ENCODE measurements around the gene PTGR2. TPM values are rescaled to one million over a fixed set of nuclear protein-coding genes. Genes with fewer than 3 reads are reported as not detected.

Gene PTGR2
- total RNA-seq, 1 experiment from 2014 or later: 21.8 TPM

DNA sequence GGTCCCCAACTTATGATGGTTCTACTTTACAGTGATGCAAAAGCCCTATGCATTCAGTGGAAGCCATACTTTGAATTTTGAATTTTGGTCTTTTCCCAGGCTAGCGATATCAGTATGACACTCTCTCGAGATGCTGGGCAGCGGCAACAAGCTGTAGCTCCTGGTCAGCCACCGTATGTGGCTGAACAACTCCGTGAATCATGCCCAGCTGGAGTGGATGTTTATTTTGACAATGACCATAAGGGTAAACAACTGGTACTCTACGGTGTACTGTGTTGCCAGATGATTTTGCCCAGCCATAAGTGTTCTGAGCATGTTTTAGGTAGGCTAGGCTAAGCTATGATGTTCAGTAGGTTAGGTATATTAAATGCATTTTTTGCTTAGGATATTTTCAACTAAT lies 26.8 kb downstream of the PTGR2 start:
- no peaks in the 10 kb centered on the region for H3K79me2 ChIP-seq (ENCODE audit: low read depth)
- H4K20me1 ChIP-seq (ENCODE audit: insufficient read depth): no peaks in the 10 kb centered on the region
- H3K9me2 ChIP-seq (ENCODE audit: insufficient read depth): no peaks in the 10 kb centered on the region
- ChIA-PET CTCF (no interaction called here), POLR2A (ENCODE audit: unreplicated experiment) (no interaction called here)
- BruUV-seq (replicated peaks): no TSS peak
- H2AFZ ChIP-seq: no peak overlapping the region
- no peaks in the 10 kb centered on the region for H3K4me1 ChIP-seq (replicated peaks; ENCODE audit: insufficient read depth)
- H3K4me2 ChIP-seq: no peak overlapping the region
- TF ChIP-seq, protein P1, sequence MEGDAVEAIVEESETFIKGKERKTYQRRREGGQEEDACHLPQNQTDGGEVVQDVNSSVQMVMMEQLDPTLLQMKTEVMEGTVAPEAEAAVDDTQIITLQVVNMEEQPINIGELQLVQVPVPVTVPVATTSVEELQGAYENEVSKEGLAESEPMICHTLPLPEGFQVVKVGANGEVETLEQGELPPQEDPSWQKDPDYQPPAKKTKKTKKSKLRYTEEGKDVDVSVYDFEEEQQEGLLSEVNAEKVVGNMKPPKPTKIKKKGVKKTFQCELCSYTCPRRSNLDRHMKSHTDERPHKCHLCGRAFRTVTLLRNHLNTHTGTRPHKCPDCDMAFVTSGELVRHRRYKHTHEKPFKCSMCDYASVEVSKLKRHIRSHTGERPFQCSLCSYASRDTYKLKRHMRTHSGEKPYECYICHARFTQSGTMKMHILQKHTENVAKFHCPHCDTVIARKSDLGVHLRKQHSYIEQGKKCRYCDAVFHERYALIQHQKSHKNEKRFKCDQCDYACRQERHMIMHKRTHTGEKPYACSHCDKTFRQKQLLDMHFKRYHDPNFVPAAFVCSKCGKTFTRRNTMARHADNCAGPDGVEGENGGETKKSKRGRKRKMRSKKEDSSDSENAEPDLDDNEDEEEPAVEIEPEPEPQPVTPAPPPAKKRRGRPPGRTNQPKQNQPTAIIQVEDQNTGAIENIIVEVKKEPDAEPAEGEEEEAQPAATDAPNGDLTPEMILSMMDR (conservative IDR thresholded peaks at IDR 0.05): no peak
- TF ChIP-seq EZH2 (IDR thresholded peaks at IDR 0.05; ENCODE audit: low read depth): no peak
- H3K36me3 ChIP-seq (ENCODE audit: low read depth): no peaks in the 10 kb centered on the region
- intact Hi-C loops (cut with micrococcal nuclease; ENCODE audit: unreplicated experiment): no loop called here
- no peak for DNase-seq
- no peak overlapping the region for H3K4me3 ChIP-seq
- no peak overlapping the region for H3K27ac ChIP-seq
- no peaks in the 10 kb centered on the region; the same call in 1 of the 2 replicates for H3F3A ChIP-seq (ENCODE audit: insufficient read depth, low read depth)
- 0 out of 2 replicates have a peak, but pooled peaks cover 3% of the 10 kb centered on the region for H3K9me3 ChIP-seq (ENCODE audit: insufficient read depth, low read depth)
- no peaks in the 10 kb centered on the region for H3K27me3 ChIP-seq (ENCODE audit: insufficient read depth, low read depth)

DNA sequence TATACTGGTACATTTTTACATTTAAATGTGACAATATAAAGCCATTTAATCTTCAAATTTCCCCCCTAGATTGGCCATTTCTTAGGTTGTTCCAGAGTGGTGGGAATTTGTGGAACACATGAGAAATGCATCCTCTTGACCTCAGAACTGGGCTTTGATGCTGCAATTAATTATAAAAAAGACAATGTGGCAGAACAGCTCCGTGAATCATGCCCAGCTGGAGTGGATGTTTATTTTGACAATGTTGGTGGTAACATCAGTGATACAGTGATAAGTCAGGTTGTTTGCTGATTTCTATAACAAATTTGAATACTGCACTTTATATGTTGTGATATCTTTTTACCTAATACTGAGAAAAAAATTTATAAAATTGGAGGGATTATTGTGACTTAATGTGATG lies 27.4 kb downstream of the PTGR2 start:
- POLR2A ChIA-PET (ENCODE audit: unreplicated experiment): no interaction called here
- CTCF ChIA-PET: no interaction called here

DNA sequence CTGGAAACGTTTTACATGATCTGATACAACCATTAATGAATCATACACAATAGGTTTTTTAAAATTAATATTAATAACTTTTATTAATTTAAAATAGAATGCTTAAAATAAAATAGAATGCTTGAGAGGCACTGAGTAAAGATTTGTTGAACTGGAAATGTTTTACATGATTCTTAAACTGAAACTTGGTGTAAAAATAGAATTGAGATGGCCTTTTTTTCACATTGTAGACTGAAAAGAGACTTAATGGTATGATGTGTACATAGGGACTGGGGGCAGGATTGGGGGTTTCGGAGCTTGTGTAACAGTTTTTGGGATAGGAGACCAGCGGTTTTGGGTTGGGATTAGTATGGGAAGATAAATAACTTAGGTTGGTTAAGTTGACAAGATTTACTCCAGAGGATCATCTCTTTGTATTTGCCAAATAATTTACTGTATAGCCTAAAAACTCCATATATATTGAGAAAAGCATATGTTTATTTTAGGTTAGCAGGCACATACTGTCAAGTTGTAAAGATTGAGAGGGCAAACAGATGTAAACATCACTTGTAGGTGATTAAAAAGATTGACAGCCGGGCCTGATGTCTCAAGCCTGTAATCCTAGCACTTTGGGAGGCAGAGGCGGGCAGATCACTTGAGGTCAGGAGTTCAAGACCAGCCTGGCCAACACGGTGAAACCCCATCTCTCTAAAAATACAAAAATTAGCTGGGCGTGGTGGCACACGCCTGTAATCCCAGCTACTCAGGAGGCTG lies 33.0 kb downstream of the PTGR2 start:
- DNase-seq: no peak
- BruUV-seq (replicated peaks): no TSS peak
- H3F3A ChIP-seq (ENCODE audit: insufficient read depth, low read depth): peaks cover 35% of the 10 kb centered on the region; the same call in 1 of the 2 replicates
- CTCF ChIA-PET: no interaction called here
- H3K4me2 ChIP-seq: peak overlapping the region; percentile 81; the same call in 1 of the 2 replicates
- no peaks in the 10 kb centered on the region for H3K36me3 ChIP-seq (ENCODE audit: low read depth)
- peaks cover 32% of the 10 kb centered on the region for H3K4me1 ChIP-seq (replicated peaks; ENCODE audit: insufficient read depth)
- TF ChIP-seq, protein P1 (conservative IDR thresholded peaks at IDR 0.05): no peak
- no peak for TF ChIP-seq EZH2 (IDR thresholded peaks at IDR 0.05; ENCODE audit: low read depth)
- no peaks in the 10 kb centered on the region for H3K9me2 ChIP-seq (ENCODE audit: insufficient read depth)
- POLR2A ChIA-PET (ENCODE audit: unreplicated experiment): no interaction called here
- peaks cover 14% of the 10 kb centered on the region; the same call in 1 of the 2 replicates for H4K20me1 ChIP-seq (ENCODE audit: insufficient read depth)
- intact Hi-C loops (cut with micrococcal nuclease; ENCODE audit: unreplicated experiment): loop anchor here (5.0 kb wide), 1 partner anchor 142 kb away; no protein-coding TSS in a partner anchor
- H2AFZ ChIP-seq: no peak overlapping the region
- no peaks in the 10 kb centered on the region for H3K27me3 ChIP-seq (ENCODE audit: insufficient read depth, low read depth)
- H3K79me2 ChIP-seq (ENCODE audit: low read depth): peaks cover 52% of the 10 kb centered on the region
- 0 out of 2 replicates have a peak overlapping the region, but pooled peaks have one; percentile 91 for H3K4me3 ChIP-seq
- no peaks in the 10 kb centered on the region for H3K9me3 ChIP-seq (ENCODE audit: insufficient read depth, low read depth)
- H3K27ac ChIP-seq: no peak overlapping the region

More for the DNA sequence above, 27.4 kb downstream of the PTGR2 start:
- 0 out of 2 replicates have a peak, but pooled peaks cover 3% of the 10 kb centered on the region for H3K9me3 ChIP-seq (ENCODE audit: insufficient read depth, low read depth)
- H3K79me2 ChIP-seq (ENCODE audit: low read depth): no peaks in the 10 kb centered on the region
- no peaks in the 10 kb centered on the region for H3K27me3 ChIP-seq (ENCODE audit: insufficient read depth, low read depth)
- no peak overlapping the region for H2AFZ ChIP-seq
- no peak overlapping the region for H3K27ac ChIP-seq
- DNase-seq: no peak
- H3K4me1 ChIP-seq (replicated peaks; ENCODE audit: insufficient read depth): no peaks in the 10 kb centered on the region
- intact Hi-C loops (cut with micrococcal nuclease; ENCODE audit: unreplicated experiment): no loop called here
- H3K9me2 ChIP-seq (ENCODE audit: insufficient read depth): no peaks in the 10 kb centered on the region
- peaks cover 5% of the 10 kb centered on the region; the same call in 1 of the 2 replicates for H3F3A ChIP-seq (ENCODE audit: insufficient read depth, low read depth)
- no peak overlapping the region for H3K4me3 ChIP-seq
- no TSS peak for BruUV-seq (replicated peaks)
- no peak for TF ChIP-seq EZH2 (IDR thresholded peaks at IDR 0.05; ENCODE audit: low read depth)
- TF ChIP-seq, protein P1 (conservative IDR thresholded peaks at IDR 0.05): no peak
- no peak overlapping the region for H3K4me2 ChIP-seq
- no peaks in the 10 kb centered on the region for H4K20me1 ChIP-seq (ENCODE audit: insufficient read depth)
- no peaks in the 10 kb centered on the region for H3K36me3 ChIP-seq (ENCODE audit: low read depth)
